Vagina (tissue), 2 donors: ENCODE measurements around the gene CLEC16A. TPM values are rescaled to one million over a fixed set of nuclear protein-coding genes. Genes with fewer than 3 reads are reported as not detected.
A peak's percentile ranks its signal among the peaks of the same experiment; 100 is the strongest.

ENCODE experiments used
- DNase-seq, 2 donors: peaks; one replicate each; pipeline ENCODE4 v3.0.0-alpha.2; 2017; ENCODE audit errors: extremely low spot score in 2 of 2
- H3K27ac ChIP-seq: fragments of 200-600 bp; sonication (generic); one replicate; pipeline ENCODE4 v1.5.1; 2019
- H3K27me3 ChIP-seq: fragments of 200-600 bp; sonication (generic); one replicate; pipeline ENCODE4 v1.5.1; 2019
- H3K36me3 ChIP-seq, 2 donors: fragments of 200-600 bp; sonication (generic); one replicate each; pipeline ENCODE4 v1.5.1; 2017 to 2019
- H3K4me1 ChIP-seq: fragments of 200-600 bp; sonication (generic); one replicate; pipeline ENCODE4 v1.5.1; 2019
- H3K4me3 ChIP-seq, 2 donors: fragments of 200-600 bp; sonication (generic); 1 replicate in 1 of 2; 2 replicates in 1 of 2; pipeline ENCODE4 v1.5.1; 2016 to 2019
- H3K9me3 ChIP-seq: fragments of 200-600 bp; sonication (generic); one replicate; pipeline ENCODE4 v1.5.1; 2019
- CTCF ChIP-seq, 3 experiments: fragments of 450-650 bp in 2 of 3; fragments of 200-600 bp in 1 of 3; sonication (generic) in 1 of 3; IDR thresholded peaks; one replicate each; pipeline ENCODE4 v1.5.1; 2017 to 2019; ENCODE audit warnings: antibody characterized with exemption in 3 of 3, mild to moderate bottlenecking in 2 of 3, moderate library complexity in 2 of 3
- POLR2A ChIP-seq, 2 donors: fragments of 450-650 bp; IDR thresholded peaks; one replicate each; pipeline ENCODE4 v1.6.1; 2017; ENCODE audit warnings: antibody characterized with exemption in 2 of 2, mild to moderate bottlenecking in 2 of 2, moderate library complexity in 2 of 2
- POLR2AphosphoS5 ChIP-seq, 2 donors: sonication (generic); formaldehyde crosslinking; IDR thresholded peaks; one replicate each; pipeline ENCODE4 v1.9.0; 2017; ENCODE audit warnings: antibody characterized with exemption in 2 of 2, mild to moderate bottlenecking in 2 of 2, low read depth in 1 of 2; ENCODE audit not compliant: insufficient read depth in 1 of 2
- intact Hi-C: fragments of 100-400 bp; cut with DNase I; formaldehyde crosslinking; loops from one replicate; pipeline ENCODE4 v1.15.1; 2023
- total RNA-seq: library from RNA; depleted of rRNA; stranded (reverse); fragments of >200 nt; gene quantifications from one replicate; pipeline ENCODE4 v1.2.3, GENCODE V29; 2016

The CLEC16A gene
- total RNA-seq, 1 donor from 2014 or later, result 21.6 TPM

- Histone ChIP-seq H3K4me1 (no peaks in the 10 kb centered on the region), H3K36me3 (no peaks in the 10 kb centered on the region), H3K9me3 (no peaks in the 10 kb centered on the region), H3K27me3 (no peaks in the 10 kb centered on the region), H3K4me3 (no peak overlapping the region), H3K27ac (peak overlapping the region; percentile 47)
- no peak for TF ChIP-seq POLR2AphosphoS5 (IDR thresholded peaks at IDR 0.05; ENCODE audit: insufficient read depth in 1 of 2, low read depth in 1 of 2)
- TF ChIP-seq POLR2A (IDR thresholded peaks at IDR 0.05), result no peak
- no peak for TF ChIP-seq CTCF (IDR thresholded peaks at IDR 0.05)
- intact Hi-C loops, result no loop called here
- no peak for DNase-seq
Measured at GRCh38 chr16:11161439-11161838, 217.1 kb downstream of the CLEC16A start.

GRCh38 chr16:11161974-11162373, 217.6 kb downstream of the CLEC16A start:
- Histone ChIP-seq H3K36me3 (no peaks in the 10 kb centered on the region), H3K27ac (peak overlapping the region; percentile 47), H3K4me3 (no peak overlapping the region), H3K4me1 (no peaks in the 10 kb centered on the region), H3K27me3 (no peaks in the 10 kb centered on the region), H3K9me3 (no peaks in the 10 kb centered on the region)
- intact Hi-C loops, result no loop called here
- TF ChIP-seq POLR2A (IDR thresholded peaks at IDR 0.05), result no peak
- no peak for TF ChIP-seq CTCF (IDR thresholded peaks at IDR 0.05)
- TF ChIP-seq POLR2AphosphoS5 (IDR thresholded peaks at IDR 0.05; ENCODE audit: insufficient read depth in 1 of 2, low read depth in 1 of 2), result no peak
- no peak for DNase-seq

DNA sequence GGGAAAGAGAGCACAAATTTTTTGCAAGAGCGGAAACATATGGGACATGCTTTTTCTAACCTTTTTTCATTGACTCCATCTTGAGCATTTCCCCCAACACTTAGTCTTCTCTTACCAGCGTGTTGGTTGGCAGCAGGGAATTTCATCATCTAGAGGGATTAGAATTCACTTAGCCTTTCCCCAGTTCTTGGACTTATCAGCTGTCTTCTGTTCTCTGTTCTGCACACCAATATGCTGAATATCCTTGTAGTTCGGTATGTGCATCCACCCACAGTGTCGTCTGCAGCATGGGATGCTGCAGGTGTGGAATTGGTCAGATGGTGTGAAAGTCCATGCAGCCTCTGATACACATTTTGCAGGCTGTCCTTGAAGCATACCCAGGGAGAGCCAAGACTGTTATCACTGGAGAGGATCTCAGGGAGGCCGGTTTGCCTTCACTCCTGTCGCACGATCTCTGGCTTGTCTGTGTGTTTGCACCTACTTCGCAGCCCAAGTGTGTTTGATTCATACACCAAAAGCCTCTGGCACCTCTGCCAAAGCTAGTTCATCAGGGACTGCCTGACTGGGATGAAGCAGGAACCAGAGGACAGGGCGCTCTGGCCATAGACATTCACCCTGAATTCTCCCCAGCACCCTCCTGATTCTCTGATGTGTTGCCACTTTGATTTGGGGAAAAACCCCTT, 218.4 kb downstream of the CLEC16A start:
- H3K9me3 ChIP-seq, result no peaks in the 10 kb centered on the region
- H3K36me3 ChIP-seq, result no peaks in the 10 kb centered on the region
- intact Hi-C loops, result no loop called here
- no peaks in the 10 kb centered on the region for H3K27me3 ChIP-seq
- TF ChIP-seq POLR2A (IDR thresholded peaks at IDR 0.05) (no peak), CTCF (IDR thresholded peaks at IDR 0.05) (no peak), POLR2AphosphoS5 (IDR thresholded peaks at IDR 0.05; ENCODE audit: insufficient read depth in 1 of 2, low read depth in 1 of 2) (no peak)
- H3K27ac ChIP-seq, result peak overlapping the region; percentile 47
- no peak overlapping the region for H3K4me3 ChIP-seq
- no peak for DNase-seq
- H3K4me1 ChIP-seq, result no peaks in the 10 kb centered on the region

GRCh38 chr16:11163761-11164261, 219.4 kb downstream of the CLEC16A start:
- DNase-seq, result no peak
- intact Hi-C loops, result no loop called here
- no peak overlapping the region for H3K27ac ChIP-seq
- H3K4me1 ChIP-seq, result no peaks in the 10 kb centered on the region
- H3K36me3 ChIP-seq, result no peaks in the 10 kb centered on the region
- no peaks in the 10 kb centered on the region for H3K9me3 ChIP-seq
- H3K27me3 ChIP-seq, result no peaks in the 10 kb centered on the region
- TF ChIP-seq CTCF (IDR thresholded peaks at IDR 0.05) (no peak), POLR2A (IDR thresholded peaks at IDR 0.05) (no peak), POLR2AphosphoS5 (IDR thresholded peaks at IDR 0.05; ENCODE audit: insufficient read depth in 1 of 2, low read depth in 1 of 2) (no peak)
- H3K4me3 ChIP-seq, result no peak overlapping the region
